Calu3 (cell line): ENCODE data around the gene PLEKHA6. TPM values are rescaled to one million over a fixed set of nuclear protein-coding genes. Genes with fewer than 3 reads are reported as not detected.

Experiments used
- BruUV-seq: library from RNA; stranded (reverse); fragments of 400-500 nt; replicated peaks from 2 replicates; lab custom pipeline; 2021; lab: Mats Ljungman, UMichigan
- CTCF ChIA-PET: fragments of 300-600 bp; sonication (Branson Sonifier 250); formaldehyde crosslinking; loops from one replicate; lab custom pipeline; 2022; ENCODE audit warnings: antibody characterized with exemption; lab: Charles Lee
- DNase-seq: peaks from one replicate; pipeline ENCODE4 v3.0.0; 2022
- H3K27ac Mint-ChIP-seq: one replicate; pipeline ENCODE4 v1.8.0; 2022; ENCODE audit warnings: mixed read lengths; ENCODE audit not compliant: unreplicated experiment
- H3K27me3 Mint-ChIP-seq: one replicate; pipeline ENCODE4 v1.8.0; 2022; ENCODE audit warnings: mixed read lengths; ENCODE audit not compliant: unreplicated experiment
- H3K36me3 Mint-ChIP-seq: one replicate; pipeline ENCODE4 v1.8.0; 2022; ENCODE audit warnings: mild to moderate bottlenecking, moderate library complexity, mixed read lengths; ENCODE audit not compliant: insufficient read depth, unreplicated experiment
- H3K4me1 Mint-ChIP-seq: one replicate; pipeline ENCODE4 v1.8.0; 2022; ENCODE audit warnings: mild to moderate bottlenecking, low read depth, mixed read lengths; ENCODE audit not compliant: unreplicated experiment
- H3K4me3 Mint-ChIP-seq: one replicate; pipeline ENCODE4 v1.8.0; 2022; ENCODE audit warnings: mild to moderate bottlenecking, low read depth, moderate library complexity, mixed read lengths; ENCODE audit not compliant: unreplicated experiment
- H3K9me3 Mint-ChIP-seq: one replicate; pipeline ENCODE4 v1.8.0; 2022; ENCODE audit warnings: low read depth, mixed read lengths; ENCODE audit not compliant: unreplicated experiment
- intact Hi-C: fragments of 100-400 bp; cut with micrococcal nuclease; formaldehyde crosslinking; loops from one replicate; pipeline ENCODE4 v1.10.0; 2022; ENCODE audit not compliant: unreplicated experiment
- total RNA-seq: library from RNA; stranded (reverse); gene quantifications from 2 replicates; pipeline ENCODE4 v1.2.3, GENCODE V29; 2022
- TF ChIP-seq, protein P1 (sequence below): fragments of 200-600 bp; IDR thresholded peaks from one replicate; pipeline ENCODE4 v1.8.0; 2022; ENCODE audit warnings: antibody characterized with exemption; ENCODE audit not compliant: unreplicated experiment

The PLEKHA6 gene
- total RNA-seq, 1 experiment from 2014 or later, result 101 TPM

DNA sequence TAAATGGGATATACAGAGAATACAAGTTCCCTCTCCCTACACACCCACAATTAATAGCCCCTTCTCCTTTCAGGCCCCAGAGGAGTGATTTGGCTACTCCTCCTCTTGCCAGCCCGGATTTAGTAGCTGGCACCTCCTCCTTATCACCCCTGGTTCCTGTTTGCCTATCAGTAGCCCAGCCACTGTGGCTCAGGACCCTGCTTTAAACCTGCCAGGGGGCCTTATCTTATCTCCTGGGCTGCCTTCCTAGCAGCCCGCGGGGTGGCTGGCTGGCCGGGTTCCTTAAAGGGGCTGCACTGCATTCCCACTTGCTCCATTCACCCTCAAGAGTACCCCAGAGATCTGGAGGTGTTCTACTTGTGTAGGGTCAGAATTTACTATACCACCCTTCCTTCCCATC lies 70.4 kb downstream of the PLEKHA6 start:
- Mint-ChIP-seq H3K4me1 (peaks cover 68% of the 10 kb centered on the region), H3K27me3 (no peaks in the 10 kb centered on the region), H3K4me3 (peak overlapping the region; percentile 35), H3K27ac (peak overlapping the region; percentile 58), H3K36me3 (peaks cover 22% of the 10 kb centered on the region), H3K9me3 (no peaks in the 10 kb centered on the region)
- BruUV-seq, result no TSS peak
- intact Hi-C loops, result loop anchor here (5.0 kb wide), 1 partner anchor 43 kb away; no protein-coding TSS in a partner anchor
- TF ChIP-seq, protein P1, sequence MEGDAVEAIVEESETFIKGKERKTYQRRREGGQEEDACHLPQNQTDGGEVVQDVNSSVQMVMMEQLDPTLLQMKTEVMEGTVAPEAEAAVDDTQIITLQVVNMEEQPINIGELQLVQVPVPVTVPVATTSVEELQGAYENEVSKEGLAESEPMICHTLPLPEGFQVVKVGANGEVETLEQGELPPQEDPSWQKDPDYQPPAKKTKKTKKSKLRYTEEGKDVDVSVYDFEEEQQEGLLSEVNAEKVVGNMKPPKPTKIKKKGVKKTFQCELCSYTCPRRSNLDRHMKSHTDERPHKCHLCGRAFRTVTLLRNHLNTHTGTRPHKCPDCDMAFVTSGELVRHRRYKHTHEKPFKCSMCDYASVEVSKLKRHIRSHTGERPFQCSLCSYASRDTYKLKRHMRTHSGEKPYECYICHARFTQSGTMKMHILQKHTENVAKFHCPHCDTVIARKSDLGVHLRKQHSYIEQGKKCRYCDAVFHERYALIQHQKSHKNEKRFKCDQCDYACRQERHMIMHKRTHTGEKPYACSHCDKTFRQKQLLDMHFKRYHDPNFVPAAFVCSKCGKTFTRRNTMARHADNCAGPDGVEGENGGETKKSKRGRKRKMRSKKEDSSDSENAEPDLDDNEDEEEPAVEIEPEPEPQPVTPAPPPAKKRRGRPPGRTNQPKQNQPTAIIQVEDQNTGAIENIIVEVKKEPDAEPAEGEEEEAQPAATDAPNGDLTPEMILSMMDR, result no peak
- CTCF ChIA-PET, result interaction anchor here (0.6 to 0.7 kb wide), 2 partner anchors 37 to 42 kb away, joined by 3 to 4 read pairs; no protein-coding TSS in a partner anchor
- no peak for DNase-seq

DNA sequence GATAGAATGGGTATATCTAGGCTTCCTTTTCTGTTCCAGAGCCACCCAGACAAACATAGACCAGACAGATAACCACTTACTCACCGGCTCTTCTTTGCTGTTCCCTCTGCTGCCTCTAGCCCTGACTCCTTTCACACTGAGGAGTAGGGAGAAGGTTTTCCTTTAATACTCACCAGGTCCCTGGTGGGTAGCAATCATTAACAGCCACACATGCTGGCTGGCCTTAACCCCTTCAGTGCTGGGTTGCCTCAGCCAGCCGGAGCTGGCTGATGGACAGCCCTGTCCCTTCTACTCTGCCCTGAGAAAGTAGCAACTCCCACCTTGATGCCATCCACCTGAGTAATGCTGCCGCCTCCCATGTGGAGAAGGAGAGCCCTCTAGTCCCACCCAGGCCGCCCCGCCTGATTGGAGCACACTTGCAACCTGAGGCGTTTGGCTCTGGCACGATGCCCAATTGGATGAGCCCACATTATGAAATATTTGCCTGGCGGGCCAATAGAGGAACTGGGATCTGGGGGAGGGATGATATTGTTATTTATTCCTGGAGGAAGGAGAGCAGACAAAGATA lies 71.6 kb downstream of the PLEKHA6 start:
- TF ChIP-seq, protein P1, result no peak
- Mint-ChIP-seq H3K27me3 (no peaks in the 10 kb centered on the region), H3K36me3 (peaks cover 22% of the 10 kb centered on the region), H3K9me3 (no peaks in the 10 kb centered on the region), H3K4me1 (peaks cover 59% of the 10 kb centered on the region), H3K27ac (peak overlapping the region; percentile 93), H3K4me3 (peak overlapping the region; percentile 74)
- intact Hi-C loops, result loop anchor here (5.0 kb wide), 1 partner anchor 44 kb away; no protein-coding TSS in a partner anchor
- CTCF ChIA-PET, result interaction anchor here (1.1 to 2.1 kb wide), 5 partner anchors 10 to 215 kb away, joined by 3 to 5 read pairs (median 4); no protein-coding TSS in a partner anchor
- no TSS peak for BruUV-seq
- DNase-seq, result peak; percentile 93

DNA sequence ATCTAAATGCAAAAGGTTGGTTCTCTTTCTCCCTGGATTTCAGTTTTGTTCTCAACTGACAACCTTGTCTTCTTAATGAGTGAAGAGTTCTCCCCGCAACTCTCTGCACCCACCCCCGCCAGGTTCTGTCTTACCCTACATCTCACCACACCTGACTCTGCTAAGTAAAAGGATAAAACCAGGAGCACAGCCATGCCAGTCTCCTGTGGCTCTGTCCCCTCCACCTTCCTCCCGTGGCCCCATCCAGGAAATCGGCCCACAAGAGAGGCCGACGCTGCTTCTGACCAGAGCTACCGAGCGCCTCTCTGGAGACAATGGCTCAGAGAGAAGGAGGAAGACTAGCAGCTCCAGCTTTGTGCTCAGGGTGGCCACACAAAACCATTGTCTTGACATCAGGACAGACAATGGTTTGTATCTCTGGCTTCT lies 72.2 kb downstream of the PLEKHA6 start:
- Mint-ChIP-seq H3K4me3 (peak overlapping the region; percentile 74), H3K27ac (peak overlapping the region; percentile 93), H3K36me3 (peaks cover 22% of the 10 kb centered on the region), H3K27me3 (no peaks in the 10 kb centered on the region), H3K4me1 (peaks cover 56% of the 10 kb centered on the region), H3K9me3 (no peaks in the 10 kb centered on the region)
- intact Hi-C loops, result loop anchor here (5.0 kb wide), 1 partner anchor 45 kb away; no protein-coding TSS in a partner anchor
- no peak for DNase-seq
- CTCF ChIA-PET, result interaction anchor here (0.7 to 2.1 kb wide), 6 partner anchors 9 to 216 kb away, joined by 3 to 5 read pairs (median 4); no protein-coding TSS in a partner anchor
- TF ChIP-seq, protein P1, result no peak
- BruUV-seq, result no TSS peak

DNA sequence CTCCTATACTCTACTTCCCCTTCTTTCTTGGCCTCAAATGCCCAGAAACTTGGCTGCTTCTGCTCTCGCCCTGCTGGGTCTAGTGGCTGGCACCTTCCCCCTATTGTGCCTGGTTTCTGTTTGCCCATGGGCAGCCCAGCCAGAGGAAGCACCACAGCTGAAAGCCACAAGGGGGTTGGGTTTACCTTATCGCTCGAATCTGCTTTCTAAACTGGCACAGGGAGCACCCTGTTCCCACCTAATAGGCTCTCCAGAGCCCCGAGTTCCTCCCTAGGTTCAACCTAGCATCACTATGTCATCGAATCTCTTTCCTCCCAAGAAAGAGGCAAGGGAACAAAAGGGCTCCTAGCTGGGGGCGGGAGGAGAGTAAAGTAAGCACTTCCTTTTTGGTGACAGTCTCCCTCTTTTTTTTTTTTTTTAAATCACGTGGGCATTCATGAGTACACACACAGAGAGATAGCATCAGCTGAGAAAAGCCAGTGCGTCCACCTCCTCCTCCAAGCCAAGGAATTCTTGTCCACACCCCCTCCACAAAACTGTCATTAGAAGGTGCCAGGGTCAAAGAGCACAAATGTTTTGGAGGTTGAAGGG lies 72.8 kb downstream of the PLEKHA6 start:
- peak overlapping the region; percentile 74 for H3K4me3 Mint-ChIP-seq
- intact Hi-C loops, result loop anchor here (5.0 kb wide), 1 partner anchor 45 kb away; no protein-coding TSS in a partner anchor
- H3K27me3 Mint-ChIP-seq, result no peaks in the 10 kb centered on the region
- CTCF ChIA-PET, result interaction anchor here (0.7 to 2.1 kb wide), 7 partner anchors 9 to 1497 kb away, joined by 3 to 5 read pairs (median 4); no protein-coding TSS in a partner anchor
- TF ChIP-seq, protein P1, result no peak
- peaks cover 26% of the 10 kb centered on the region for H3K36me3 Mint-ChIP-seq
- peak; percentile 52 for DNase-seq
- H3K4me1 Mint-ChIP-seq, result peaks cover 51% of the 10 kb centered on the region
- H3K27ac Mint-ChIP-seq, result peak overlapping the region; percentile 93
- no peaks in the 10 kb centered on the region for H3K9me3 Mint-ChIP-seq
- BruUV-seq, result no TSS peak
